GOT3 (cell line): Measurements from ENCODE around the gene SLC16A1.
A peak's percentile ranks its signal among the peaks of the same experiment; 100 is the strongest.
"Not testable (repeated sequence)": the region's sequence is repeated elsewhere in the genome, so short reads cannot be mapped to it uniquely, and the experiment has no call there.

Experiments
- DNase-seq: peaks from one replicate; lab custom pipeline; 2025; ENCODE audit warnings: mixed read lengths; lab: John Stamatoyannopoulos, UW

The SLC16A1 gene

DNA sequence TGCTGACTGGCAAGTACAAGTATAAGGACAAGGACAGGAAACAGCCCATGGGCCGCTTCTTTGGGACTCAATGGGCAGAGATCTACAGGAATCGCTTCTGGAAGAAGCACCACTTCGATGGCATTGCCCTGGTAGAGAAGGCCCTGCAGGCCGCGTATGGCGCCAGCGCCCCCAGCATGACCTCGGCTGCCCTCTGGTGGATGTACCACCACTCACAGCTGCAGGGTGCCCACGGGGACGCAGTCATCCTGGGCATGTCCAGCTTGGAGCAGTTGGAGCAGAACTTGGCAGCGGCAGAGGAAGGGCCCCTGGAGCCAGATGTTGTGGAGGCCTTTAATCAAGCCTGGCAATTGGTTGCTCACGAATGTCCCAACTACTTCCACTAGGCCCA is 32.0 kb downstream of the SLC16A1 start:
- no peak for DNase-seq

DNA sequence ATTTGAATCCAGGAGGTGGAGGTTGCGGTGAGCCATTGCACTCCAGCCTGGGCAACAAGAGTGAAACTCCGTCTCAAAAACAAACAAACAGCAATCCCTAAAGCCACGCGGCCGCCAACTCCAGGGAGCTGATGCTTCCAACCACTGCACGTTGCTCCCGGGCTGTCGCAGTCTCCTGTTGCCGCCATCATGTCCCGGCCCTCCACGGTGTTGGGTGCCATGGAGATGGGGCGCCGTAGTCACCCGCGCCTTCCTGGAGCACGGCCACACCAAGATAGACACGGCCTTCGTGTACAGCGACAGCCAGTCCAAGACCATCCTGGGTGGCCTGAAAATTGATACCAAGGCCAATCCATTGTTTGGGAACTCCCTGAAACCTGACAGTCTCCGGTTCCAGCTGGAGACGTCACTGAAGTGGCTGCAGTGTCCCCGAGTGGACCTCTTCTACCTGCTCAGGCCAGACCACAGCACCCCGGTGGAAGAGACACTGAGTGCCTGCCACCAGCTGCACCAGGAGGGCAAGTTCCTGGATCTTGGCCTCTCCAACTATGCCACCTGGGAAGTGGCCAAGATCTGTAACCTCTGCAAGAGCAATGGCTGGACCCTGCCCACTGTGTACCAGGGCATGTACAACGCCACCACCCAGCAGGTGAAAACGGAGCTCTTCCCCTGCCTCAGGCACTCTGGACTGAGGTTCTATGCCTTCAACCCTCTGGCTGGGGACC is 32.6 kb downstream of the SLC16A1 start:
- DNase-seq = no peak

DNA sequence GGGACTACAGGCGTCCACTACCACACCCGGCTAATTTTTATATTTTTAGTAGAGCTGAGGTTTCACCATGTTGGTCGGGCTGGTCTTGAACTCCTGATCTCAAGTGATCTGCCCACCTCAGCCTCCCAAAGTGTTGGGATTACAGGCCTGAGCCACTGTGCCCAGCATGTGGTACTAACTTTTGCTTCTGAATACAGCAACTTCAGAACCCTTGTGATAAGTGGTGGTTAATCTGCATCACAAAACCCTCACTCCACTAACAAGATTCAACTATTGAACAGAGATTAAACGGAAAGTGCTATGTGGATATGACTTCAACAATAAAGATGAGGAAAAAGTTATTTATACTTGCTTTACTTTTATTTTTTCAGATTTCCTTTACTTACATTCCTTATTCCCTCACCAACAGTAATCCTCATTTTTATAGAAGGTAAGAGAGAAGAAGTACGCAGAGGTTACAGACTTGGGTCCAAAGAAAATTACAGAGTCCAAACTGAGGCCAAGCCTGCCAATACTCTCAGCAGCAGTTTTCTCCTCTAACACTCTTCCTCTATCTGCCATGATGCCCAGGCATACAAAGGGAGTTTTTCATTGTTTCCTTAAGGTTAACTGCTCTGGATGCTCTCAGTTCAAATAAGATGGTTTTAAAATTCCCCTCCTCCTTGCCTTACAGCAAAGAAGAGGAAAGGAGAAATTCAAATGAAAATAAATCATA is 44.3 kb downstream of the SLC16A1 start:
- no peak for DNase-seq

DNA sequence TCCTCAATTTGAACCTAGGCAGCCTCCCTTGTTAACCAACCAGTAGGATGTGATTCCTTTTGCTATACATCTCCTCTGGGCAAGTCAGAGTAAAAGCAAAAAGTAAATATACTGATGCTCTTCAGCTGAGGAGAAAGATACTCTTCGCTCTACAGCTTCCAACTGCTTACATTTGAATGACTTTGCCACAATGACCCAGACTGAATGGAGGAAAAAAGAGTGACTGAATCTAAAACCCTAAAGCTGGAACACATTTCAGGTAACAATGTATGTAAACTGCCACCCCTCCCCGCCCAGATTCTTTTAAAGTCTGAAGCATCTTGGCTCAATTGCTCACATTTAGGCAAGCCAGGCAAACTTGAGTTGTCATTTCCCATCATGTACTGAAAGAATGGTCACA is 46.1 kb downstream of the SLC16A1 start:
- DNase-seq = no peak

DNA sequence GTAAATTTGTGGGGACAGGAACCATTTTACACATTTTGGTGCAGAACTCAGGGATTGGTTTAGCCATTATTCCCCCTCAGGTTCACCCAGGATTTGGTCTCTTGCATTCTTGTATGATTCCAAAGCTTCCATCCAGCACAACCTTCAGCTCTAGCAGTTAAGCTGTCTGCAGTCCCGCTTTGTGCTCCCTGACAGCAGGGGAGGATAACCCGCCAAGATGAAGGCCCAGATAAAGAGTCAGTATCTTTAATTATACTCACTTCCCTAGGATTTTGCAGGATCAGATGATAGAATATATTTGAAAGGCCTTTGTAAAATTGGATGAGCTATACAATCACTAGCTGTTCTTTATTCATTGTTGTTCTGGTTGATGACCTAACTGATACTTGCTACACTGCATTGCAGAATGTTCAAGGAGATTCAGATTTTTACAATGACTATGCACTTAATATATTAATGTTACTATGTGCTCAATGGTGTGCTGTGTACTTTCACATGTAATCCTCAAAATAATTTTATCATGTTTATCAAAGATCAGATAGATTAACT is 49.8 kb downstream of the SLC16A1 start:
- no peak for DNase-seq

DNA sequence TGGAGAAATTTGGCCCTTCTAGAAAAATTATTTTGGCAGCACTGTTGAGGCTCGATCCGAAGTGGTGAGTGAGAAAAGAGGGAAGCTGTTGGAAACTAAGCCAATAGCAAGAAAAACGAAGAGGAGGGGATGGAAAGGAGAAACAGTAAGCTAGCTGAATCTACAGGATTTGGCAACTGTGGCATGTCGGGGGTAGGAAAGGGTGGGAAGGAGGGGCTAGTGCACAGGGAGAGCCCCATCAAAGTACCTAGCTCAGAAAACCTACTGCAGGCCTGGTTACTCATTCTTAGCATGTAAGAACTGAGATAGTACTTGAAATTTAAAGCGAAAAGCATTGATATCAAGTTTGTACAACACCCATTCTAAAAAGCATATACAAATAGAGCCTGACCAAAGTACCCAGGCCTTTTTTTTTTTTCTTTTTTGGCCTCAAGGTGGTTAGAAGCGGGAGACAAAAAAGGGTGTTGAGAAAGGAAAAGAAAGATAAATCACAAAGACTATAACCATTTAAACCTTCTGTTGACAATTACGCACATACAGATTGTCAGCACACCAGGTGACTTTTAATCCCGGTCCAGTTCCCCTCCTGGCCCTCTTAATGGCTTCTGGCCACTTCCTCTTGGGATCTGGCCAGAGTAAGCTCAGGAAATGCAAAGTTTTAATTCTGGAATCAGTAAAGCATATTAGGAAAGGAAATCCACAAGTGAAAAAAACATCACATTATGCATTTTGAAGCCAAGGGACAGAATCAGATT is 50.4 kb downstream of the SLC16A1 start:
- no peak for DNase-seq

DNA sequence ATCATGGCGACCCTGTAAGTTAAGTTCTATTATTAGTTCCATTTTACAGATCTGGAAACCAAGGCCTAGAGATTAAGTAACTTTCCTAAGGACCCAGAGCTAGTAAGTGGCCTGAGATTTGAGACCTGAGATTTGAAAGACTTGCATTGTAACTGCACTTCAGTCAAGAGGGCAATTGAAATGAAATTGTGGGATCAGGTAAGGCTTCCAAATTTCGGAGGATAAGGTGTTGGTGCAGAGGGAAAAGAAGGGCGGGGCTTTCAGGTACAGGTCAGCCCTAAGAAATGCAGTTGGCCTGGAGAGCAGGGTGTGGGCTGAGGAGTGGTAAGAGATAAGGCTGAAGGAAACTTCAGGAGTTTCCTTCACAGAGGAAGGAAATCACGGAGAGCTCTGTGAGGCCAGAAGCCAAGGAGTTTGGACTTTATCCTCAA is 51.1 kb downstream of the SLC16A1 start:
- no peak for DNase-seq

DNA sequence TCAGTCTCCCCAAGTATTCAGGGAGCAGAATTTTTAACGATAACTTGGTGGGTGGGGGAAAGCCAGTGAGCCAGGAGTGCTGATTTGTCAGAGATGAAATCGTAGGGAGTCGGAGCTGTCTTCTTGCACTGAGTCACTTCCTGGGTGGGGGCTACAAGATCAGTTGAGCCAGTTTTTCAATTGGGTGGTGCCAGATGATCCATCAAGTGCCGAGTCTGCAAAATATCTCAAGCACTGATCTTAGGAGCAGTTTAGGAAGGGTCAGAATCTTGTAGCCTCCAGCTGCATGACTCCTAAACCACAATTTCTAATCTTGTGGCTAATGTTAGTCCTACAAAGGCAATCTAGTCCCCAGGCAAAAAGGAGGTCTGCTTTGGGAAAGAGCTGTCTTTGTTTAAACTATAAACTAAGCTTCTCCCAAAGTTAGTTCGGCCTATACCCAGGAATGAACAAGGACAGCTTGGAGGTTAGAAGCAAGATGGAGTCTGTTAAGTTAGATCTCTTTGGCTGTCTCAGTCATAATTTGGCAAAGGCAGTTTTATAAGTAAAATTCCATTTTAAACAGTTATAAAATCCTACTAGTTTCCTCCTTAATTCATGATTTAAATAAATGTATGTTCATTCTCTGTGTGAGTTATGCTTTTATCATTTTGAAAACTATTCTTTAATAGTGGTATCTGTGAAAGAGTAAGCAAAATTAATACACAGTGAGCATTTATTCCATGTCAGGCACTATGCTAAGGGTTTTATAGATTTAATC is 51.7 kb downstream of the SLC16A1 start:
- peak; percentile 17 for DNase-seq

DNA sequence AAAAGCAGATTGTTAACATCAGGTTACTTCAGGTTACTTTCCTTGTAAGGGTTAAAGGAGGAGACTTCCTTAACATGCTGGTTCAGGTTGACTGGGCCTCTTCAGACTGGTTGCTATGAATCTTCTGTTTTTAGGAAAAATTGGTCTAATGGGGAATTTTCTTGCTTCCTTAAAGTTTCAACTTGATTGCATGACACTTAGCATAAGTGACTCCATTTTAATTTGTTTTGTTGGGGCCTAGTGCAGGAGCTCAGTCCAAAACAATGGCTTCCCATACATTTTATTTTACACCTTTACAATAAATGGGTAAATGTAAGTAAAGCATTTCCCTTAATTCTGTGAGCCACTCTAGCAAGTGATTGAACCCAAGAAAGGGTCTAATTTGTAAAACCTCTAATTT is 53.8 kb downstream of the SLC16A1 start:
- no peak for DNase-seq

DNA sequence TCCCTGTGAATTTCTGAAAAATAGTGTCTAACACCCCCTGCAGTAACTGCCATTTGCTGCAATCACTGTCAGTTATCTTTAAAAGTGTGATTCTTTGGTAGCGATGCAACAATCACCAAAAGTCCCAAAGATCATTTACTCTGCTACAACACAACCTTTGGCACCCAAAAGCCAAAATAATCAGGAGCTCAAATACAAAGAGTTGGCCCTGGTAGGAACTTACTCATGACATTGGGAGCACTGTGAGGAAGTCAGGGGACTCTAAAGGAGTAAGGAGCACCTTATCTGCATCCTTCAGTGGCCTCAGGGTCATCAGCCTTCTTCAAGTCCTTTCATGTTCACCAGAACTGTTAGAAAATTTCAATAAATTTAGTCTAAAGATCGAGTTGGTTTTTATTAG is 54.6 kb downstream of the SLC16A1 start:
- DNase-seq = no peak

DNA sequence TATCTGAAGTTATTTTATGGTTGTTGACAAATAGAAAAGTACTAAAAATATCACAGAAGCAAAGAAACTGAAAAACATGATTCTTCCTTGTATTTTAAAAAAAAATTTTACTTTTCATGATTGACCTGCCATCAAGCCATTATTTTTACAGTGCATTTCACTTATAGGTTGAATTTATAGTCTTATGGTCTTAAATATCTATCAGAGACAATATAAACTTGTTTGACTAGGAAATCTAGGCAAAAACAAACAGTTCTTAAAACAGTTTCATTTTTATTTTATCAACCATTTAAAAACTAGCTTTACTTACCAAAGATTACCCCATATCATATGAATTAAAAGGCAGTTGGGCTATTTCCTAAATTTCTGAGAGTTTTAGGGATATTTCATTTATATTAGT is 59.2 kb downstream of the SLC16A1 start:
- DNase-seq = no peak

DNA sequence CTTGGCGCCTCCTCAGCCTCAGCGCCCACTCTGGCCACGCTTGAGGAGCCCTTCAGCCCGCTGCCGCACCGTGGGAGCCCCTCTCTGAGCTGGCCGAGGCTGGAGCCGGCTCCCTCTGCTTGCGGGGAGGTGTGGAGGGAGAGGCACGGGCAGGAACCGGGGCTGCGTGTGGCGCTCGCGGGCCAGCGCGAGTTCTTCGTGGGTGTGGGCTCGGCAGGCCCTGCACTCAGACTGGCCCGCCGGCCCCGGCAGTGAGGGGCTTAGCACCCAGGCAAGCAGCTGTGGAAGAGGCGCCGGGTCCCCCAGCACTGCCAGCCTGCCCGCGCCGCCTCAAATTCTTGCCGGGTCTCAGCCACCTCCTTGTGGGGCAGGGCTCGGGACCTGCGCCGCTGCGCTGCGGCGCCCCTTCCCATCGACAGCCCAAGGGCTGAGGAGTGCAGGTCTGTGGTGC is 61.4 kb downstream of the SLC16A1 start:
- no peak for DNase-seq

DNA sequence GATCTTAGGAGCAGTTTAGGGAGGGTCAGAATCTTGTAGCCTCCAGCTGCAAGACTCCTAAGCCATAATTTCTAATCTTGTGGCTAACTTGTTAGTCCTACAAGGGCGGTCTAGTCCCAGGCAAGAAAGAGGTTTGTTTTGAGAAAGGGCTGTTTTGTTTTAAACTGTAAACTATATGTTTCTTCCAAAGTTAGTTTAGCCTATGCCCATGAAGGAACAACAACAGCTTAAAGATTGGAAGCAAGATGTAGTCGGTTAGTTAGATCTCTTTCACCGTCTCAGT is 62.0 kb downstream of the SLC16A1 start:
- no peak for DNase-seq

DNA sequence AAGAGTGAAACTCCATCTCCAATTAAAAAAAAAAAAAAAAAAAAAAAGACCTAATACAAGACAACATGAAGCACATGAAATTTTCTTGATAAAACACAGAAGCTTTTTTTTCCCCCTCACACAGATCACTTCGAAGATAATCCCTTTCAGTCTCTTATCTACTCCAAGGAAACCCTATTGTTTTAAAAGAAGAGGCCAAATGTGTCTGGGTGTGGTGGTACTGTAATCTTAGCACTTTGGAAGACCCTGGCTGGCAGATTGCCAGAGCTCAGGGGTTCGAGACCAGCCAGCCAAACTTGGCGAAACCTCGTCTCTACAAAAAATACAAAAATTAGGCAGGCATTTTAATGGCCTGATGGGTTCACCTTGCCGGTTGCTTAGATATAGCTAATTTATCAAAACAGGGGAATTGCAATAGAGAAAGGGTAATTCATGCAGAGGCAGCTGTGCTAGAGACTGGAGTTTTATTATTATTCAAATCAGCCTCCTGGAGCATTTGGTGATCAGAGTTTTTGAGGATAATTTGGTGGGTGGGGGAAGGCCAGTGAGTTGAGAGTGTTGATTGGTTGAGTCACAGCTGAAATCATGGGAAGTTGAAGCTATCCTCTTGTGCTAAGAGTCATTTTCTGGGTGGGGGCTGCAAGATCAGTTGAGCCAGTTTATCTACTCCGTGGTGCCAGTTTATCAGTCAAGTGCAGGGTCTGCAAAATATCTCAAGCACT is 62.5 kb downstream of the SLC16A1 start:
- no peak for DNase-seq

DNA sequence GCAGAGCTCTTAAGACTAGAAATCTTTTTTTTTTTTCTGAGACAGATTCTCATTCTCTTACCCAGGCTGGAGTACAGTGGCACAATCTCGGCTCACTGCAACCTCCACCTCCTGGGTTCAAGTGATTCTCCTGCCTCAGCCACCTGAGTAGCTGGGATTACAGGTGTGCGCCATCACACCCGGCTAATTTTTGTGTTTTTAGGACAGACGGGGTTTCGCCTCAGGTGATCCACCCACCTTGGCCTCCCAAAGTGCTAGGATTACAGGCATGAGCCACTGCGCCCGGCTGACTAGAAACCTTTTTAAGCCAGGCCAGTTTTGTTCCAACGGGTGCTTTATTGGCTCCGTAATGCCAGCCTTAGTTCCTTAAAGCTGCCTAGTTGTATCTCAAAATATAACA is 66.1 kb downstream of the SLC16A1 start:
- not testable (repeated sequence) for DNase-seq

DNA sequence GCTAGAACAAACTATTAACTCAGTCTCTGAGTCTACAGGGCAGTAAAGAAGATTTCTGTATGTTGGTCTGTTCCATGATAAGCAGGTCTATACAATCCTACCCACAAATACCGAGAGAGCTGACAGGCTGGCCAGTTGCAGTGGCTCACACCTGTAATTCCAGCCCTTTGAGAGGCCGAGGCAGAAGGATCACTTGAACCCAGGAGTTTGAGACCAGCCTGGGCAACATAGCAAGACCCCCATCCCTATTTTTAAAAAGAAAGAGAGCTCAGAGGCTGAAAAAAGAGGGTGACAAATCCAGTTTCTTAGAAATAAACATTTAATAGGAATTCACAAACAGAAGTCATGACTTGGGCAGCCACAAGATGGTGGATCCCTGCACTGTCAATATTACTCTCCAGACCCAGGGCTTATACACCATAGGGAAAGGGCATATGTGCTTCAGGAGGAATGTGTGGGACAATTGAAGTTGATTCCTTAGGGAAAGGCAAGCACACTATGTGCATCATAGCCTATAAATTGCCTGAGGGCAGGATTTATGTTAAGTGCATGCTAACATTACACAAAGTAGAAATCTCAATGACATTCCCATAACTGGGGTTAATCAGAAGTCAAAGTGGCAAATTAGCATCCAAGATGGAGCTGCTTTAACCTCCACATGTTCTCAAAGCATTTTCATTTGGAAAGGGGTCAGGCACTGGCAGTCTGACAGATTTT is 66.8 kb downstream of the SLC16A1 start:
- no peak for DNase-seq

DNA sequence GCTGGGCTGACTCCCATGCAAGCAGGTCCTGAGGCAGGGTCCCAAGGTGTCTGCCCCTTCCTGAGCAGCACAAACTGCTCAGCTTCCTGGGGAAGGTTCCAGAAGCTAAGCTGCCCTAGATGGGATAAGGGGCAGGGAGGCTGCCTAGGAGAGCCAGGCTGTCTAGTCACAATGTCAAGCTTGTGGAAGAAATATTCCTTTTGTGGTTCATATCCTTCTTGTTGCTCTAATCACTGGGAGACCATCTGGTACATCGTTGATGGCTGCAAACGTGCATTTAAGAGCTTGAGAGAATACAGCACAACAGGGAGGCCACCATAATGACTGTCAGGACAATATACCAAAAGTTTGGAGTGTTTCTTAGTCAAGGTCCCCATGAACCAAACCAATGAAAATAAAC is 67.4 kb downstream of the SLC16A1 start:
- no peak for DNase-seq

DNA sequence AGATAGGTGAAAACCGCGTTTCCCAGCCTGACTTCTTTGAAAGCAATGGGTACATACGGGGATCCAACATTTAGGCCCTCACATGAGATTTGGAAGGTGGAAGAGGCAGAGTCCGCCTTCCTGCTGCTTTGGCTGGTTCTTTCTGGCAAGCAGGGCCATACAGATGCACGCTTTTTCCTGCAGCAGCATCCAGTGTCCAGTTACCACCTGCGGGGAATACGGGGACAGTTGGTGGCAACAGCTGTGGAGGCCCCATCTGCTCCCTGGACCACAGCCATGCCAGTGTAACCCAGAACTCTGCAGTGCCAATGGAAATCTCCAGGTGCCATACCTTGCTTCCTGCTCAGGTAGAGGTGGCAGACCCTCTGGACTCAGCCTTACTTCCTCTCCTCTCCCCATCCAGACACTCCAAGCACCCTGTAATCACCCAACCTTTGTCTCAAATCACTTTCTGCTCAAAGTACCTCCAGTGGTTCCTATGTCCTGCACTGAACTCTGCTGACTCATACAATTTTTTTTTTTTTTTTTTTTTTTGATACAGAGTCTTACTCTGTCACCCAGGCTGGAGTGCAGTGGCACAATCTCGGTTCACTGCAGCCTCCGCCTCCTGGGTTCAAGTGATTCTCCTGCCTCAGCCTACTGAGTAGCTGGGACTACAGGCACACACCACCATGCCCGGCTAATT is 68.3 kb downstream of the SLC16A1 start:
- no peak for DNase-seq

DNA sequence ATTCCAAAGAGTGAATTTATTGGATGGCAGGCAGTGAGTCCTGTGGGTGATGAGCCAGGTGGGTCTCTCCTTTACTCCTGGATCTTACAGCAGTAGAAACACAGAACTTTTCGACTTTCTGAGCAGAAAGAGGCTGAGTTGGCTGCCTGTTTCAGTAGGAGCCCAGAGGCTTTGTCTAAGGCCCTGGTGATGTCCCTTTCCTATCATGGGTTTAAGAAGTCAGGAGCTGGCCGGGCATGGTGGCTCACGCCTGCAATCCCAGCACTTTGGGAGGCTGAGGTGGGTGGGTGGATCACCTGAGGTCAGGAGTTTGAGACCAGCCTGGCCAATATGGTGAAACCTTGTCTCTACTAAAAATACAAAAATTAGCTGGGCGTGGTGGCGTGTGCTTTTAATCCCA is 71.0 kb downstream of the SLC16A1 start:
- DNase-seq = not testable (repeated sequence)

DNA sequence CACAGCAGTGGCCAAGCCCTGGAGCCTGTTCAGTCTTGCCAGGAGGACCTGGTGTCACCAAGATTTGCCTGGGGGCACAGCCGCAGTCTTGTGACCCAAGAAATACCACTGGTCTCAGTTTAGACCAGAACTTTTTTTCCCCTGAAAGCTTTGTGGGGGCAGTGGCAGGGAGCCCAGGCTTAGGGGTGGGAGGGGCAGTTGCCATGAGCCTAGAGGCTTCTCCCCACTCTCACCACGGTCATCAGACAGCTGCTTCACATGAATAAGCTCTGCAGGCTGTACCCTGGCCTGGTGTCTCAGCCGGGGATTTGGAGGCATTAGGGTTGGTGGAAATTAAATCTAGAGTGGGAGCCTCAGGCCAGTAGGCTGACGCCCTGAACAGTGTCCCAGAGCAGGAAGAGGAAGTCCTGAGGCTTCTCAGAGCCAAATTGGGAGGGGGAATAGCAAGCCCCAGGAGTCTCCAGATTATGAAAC is 73.7 kb downstream of the SLC16A1 start:
- DNase-seq = no peak
